ENCODE measurements around the gene SUPT6H.
A peak's percentile ranks its signal among the peaks of the same experiment; 100 is the strongest.

Gene SUPT6H

GRCh38 chr17:28661635-28662526 is at the start of gene SUPT6H, which contains the start of gene SDF2:
Gene SUPT6H (plus strand): TSS chr17:28662205. CDS start chr17:28673402, 11,197 bp downstream.
Gene SDF2 (minus strand): TSS chr17:28661906. CDS start chr17:28661876, 30 bp downstream.
- peak; percentile 12 to 97 (median 89) for DNase-seq

- no peak for DNase-seq
These were observed 49.5 kb upstream of the SUPT6H start for GRCh38 chr17:28612531-28612930.

GRCh38 chr17:28612936-28613872 is 48.8 kb upstream of the SUPT6H start:
- peak in 24 of 58 donors; percentile 1 to 40 (median 16) for DNase-seq

GRCh38 chr17:28613931-28614381 is 48.0 kb upstream of the SUPT6H start, which contains the start of gene RSKR:
Gene RSKR (minus strand): TSS chr17:28614185. CDS start chr17:28614161, 24 bp downstream.
- DNase-seq = peak in 48 of 58 donors; percentile 4 to 78 (median 41)

- no peak for DNase-seq
These were observed 46.6 kb upstream of the SUPT6H start for GRCh38 chr17:28615260-28615940.

GRCh38 chr17:28616281-28616680 is 45.7 kb upstream of the SUPT6H start:
- no peak for DNase-seq

GRCh38 chr17:28618464-28618863 is 43.5 kb upstream of the SUPT6H start:
- DNase-seq = no peak

GRCh38 chr17:28620010-28620409 is 42.0 kb upstream of the SUPT6H start:
- no peak for DNase-seq

GRCh38 chr17:28622186-28622585 is 39.8 kb upstream of the SUPT6H start:
- no peak for DNase-seq

- DNase-seq = peak in 5 of 58 donors; percentile 1 to 14 (median 5)
These were observed 38.3 kb upstream of the SUPT6H start for GRCh38 chr17:28623696-28624095.

GRCh38 chr17:28624148-28624547 is 37.9 kb upstream of the SUPT6H start:
- DNase-seq = no peak

- DNase-seq = no peak
These were observed 35.2 kb upstream of the SUPT6H start for GRCh38 chr17:28626818-28627217.

- peak in 2 of 58 donors; percentile 8 to 29 for DNase-seq
These were observed 27.7 kb upstream of the SUPT6H start for GRCh38 chr17:28634206-28634865.

GRCh38 chr17:28635506-28635905 is 26.5 kb upstream of the SUPT6H start:
- DNase-seq = no peak

GRCh38 chr17:28641579-28641978 is 20.4 kb upstream of the SUPT6H start:
- no peak for DNase-seq

- DNase-seq = peak in 20 of 58 donors; percentile 3 to 46 (median 14)
These were observed 17.8 kb upstream of the SUPT6H start for GRCh38 chr17:28643983-28644786.

GRCh38 chr17:28644787-28645575 is 17.0 kb upstream of the SUPT6H start, which contains the start of gene BLTP2:
Gene BLTP2 (minus strand): TSS chr17:28645158. CDS start chr17:28645056, 102 bp downstream.
- peak; percentile 40 to 97 (median 91) for DNase-seq

GRCh38 chr17:28645576-28645939 is 16.4 kb upstream of the SUPT6H start:
- DNase-seq = no peak

Measured in anterior cingulate cortex (tissue), 58 donors.